Endothelial cell of umbilical vein (primary cell): ENCODE results near the gene DACT3. TPM values are rescaled to one million over a fixed set of nuclear protein-coding genes. Genes with fewer than 3 reads are reported as not detected.

ENCODE experiments used
- BruUV-seq: library from RNA; stranded (reverse); fragments of 400-500 nt; replicated peaks from 2 replicates; lab custom pipeline; 2021; lab: Mats Ljungman, UMichigan
- CTCF ChIA-PET: fragments of 300-600, 350-600 bp; sonication (Branson Sonifier 250); formaldehyde crosslinking; loops from one replicate; lab custom pipeline; 2021; ENCODE audit warnings: antibody characterized with exemption, inconsistent platforms; lab: Charles Lee
- POLR2A ChIA-PET: fragments of 300-600, 350-600 bp; sonication (Branson Sonifier 250); formaldehyde crosslinking; loops from one replicate; lab custom pipeline; 2021; ENCODE audit warnings: antibody characterized with exemption, inconsistent platforms; lab: Charles Lee
- DNase-seq: peaks from one replicate; pipeline ENCODE4 v3.0.0-alpha.2; 2011; ENCODE audit warnings: low read depth, low spot score
- FAIRE-seq: peaks from 2 replicates; lab custom pipeline; 2011; peaks lifted over from hg19 to GRCh38; lab: Jason Lieb, UNC
- H2AFZ ChIP-seq: 2 replicates; pipeline ENCODE4 v1.6.0; 2012; ENCODE audit warnings: low read depth, low read length, control low read depth, inconsistent platforms
- H3K27ac ChIP-seq: 2 replicates; pipeline ENCODE4 v1.5.1; 2011; ENCODE audit warnings: low read depth, mild to moderate bottlenecking, control low read depth, low read length, moderate library complexity; ENCODE audit not compliant: insufficient read depth
- H3K27me3 ChIP-seq, 2 experiments: 2 replicates each; pipeline versions ENCODE4 v1.6.0 to v1.6.1; 2011; ENCODE audit warnings: low read length in 2 of 2, mixed read lengths in 1 of 2; ENCODE audit not compliant: control insufficient read depth in 2 of 2, insufficient read depth in 2 of 2
- H3K36me3 ChIP-seq, 2 experiments: 2 replicates in 1 of 2; 3 replicates in 1 of 2; pipeline ENCODE4 v1.5.1; 2011; ENCODE audit warnings: low read length in 2 of 2, mild to moderate bottlenecking in 1 of 2, moderate library complexity in 1 of 2; ENCODE audit not compliant: control insufficient read depth in 2 of 2, insufficient read depth in 2 of 2; ENCODE audit errors: extremely low read depth in 1 of 2
- H3K4me1 ChIP-seq: 3 replicates; pipeline ENCODE4 v1.5.1; 2011; ENCODE audit warnings: mild to moderate bottlenecking, low read length; ENCODE audit not compliant: control insufficient read depth, insufficient read depth; ENCODE audit errors: extremely low read depth
- H3K4me2 ChIP-seq: 2 replicates; pipeline ENCODE4 v1.6.1; 2011; ENCODE audit warnings: low read length, control low read depth, mixed read lengths; ENCODE audit not compliant: insufficient read depth
- H3K4me3 ChIP-seq, 3 experiments: fragments of 200-600 bp in 1 of 3; sonication (generic), shearing (Covaris generic) in 1 of 3; replicated peaks in 1 of 3; 2 replicates each; pipeline ENCODE4 v1.5.1; 2011 to 2016; ENCODE audit warnings: control low read depth in 3 of 3, low read length in 3 of 3, mild to moderate bottlenecking in 2 of 3, inconsistent platforms in 1 of 3, low read depth in 1 of 3, moderate library complexity in 1 of 3; ENCODE audit not compliant: insufficient read depth in 1 of 3
- H3K79me2 ChIP-seq: 2 replicates; pipeline ENCODE4 v1.6.0; 2012; ENCODE audit warnings: low read length, inconsistent platforms; ENCODE audit not compliant: control insufficient read depth, insufficient read depth
- H3K9ac ChIP-seq: replicated peaks from 2 replicates; pipeline ENCODE3; 2011; ENCODE audit warnings: low read length, control low read depth; ENCODE audit not compliant: insufficient read depth; ENCODE audit errors: extremely low read depth
- H3K9me1 ChIP-seq: replicated peaks from 3 replicates; pipeline ENCODE4 v1.6.0; 2011; ENCODE audit warnings: mild to moderate bottlenecking, low read length; ENCODE audit not compliant: control insufficient read depth, insufficient read depth; ENCODE audit errors: extremely low read depth
- H3K9me3 ChIP-seq: replicated peaks from 2 replicates; pipeline ENCODE4 v1.5.1; 2012; ENCODE audit warnings: low read length, inconsistent platforms; ENCODE audit not compliant: control insufficient read depth, insufficient read depth
- H4K20me1 ChIP-seq: replicated peaks from 2 replicates; pipeline ENCODE3; 2011; ENCODE audit warnings: mild to moderate bottlenecking, low read length; ENCODE audit not compliant: control insufficient read depth, insufficient read depth; ENCODE audit errors: extremely low read depth
- CTCF ChIP-seq, 2 donors: IDR thresholded peaks; 1 replicate in 1 of 2; 2 replicates in 1 of 2; pipeline ENCODE4 v1.5.1; 2011; ENCODE audit warnings: low read length in 2 of 2, mild to moderate bottlenecking in 2 of 2, moderate library complexity in 2 of 2, control low read depth in 1 of 2, inconsistent platforms in 1 of 2, low read depth in 1 of 2; ENCODE audit not compliant: insufficient read depth in 1 of 2; ENCODE audit errors: extremely low read depth in 1 of 2
- EZH2 ChIP-seq: IDR thresholded peaks from 2 replicates; pipeline ENCODE4 v1.6.1; 2012; ENCODE audit warnings: borderline replicate concordance, low read depth, mild to moderate bottlenecking, moderate library complexity, low read length, inconsistent platforms; ENCODE audit not compliant: severe bottlenecking
- FOS ChIP-seq: IDR thresholded peaks from 2 replicates; pipeline ENCODE4 v1.6.1; 2011; ENCODE audit warnings: mild to moderate bottlenecking, low read length, moderate library complexity, borderline replicate concordance; ENCODE audit not compliant: insufficient read depth
- GATA2 ChIP-seq: IDR thresholded peaks from 2 replicates; pipeline ENCODE4 v1.7.0; 2011; ENCODE audit warnings: low read depth, mild to moderate bottlenecking, moderate library complexity, mixed read lengths, low read length; ENCODE audit not compliant: insufficient read length, insufficient read depth
- JUN ChIP-seq: IDR thresholded peaks from 2 replicates; pipeline ENCODE4 v1.6.1; 2011; ENCODE audit warnings: borderline replicate concordance, low read depth; ENCODE audit not compliant: insufficient read length, insufficient read depth
- MAX ChIP-seq: IDR thresholded peaks from 2 replicates; pipeline ENCODE4 v1.6.1; 2011; ENCODE audit not compliant: insufficient read depth, insufficient read length
- MYC ChIP-seq: IDR thresholded peaks from one replicate; pipeline ENCODE4 v1.6.1; 2011; ENCODE audit warnings: mild to moderate bottlenecking, low read depth, low read length
- POLR2A ChIP-seq: IDR thresholded peaks from 2 replicates; pipeline ENCODE4 v1.6.1; 2012; ENCODE audit warnings: low read depth, mild to moderate bottlenecking, control low read depth, low read length
- POLR2AphosphoS5 ChIP-seq: IDR thresholded peaks from 2 replicates; pipeline ENCODE4 v1.6.1; 2012; ENCODE audit warnings: low read depth, mild to moderate bottlenecking, control low read depth, low read length, moderate library complexity; ENCODE audit not compliant: insufficient read depth
- dilution Hi-C: fragments of 300-500 bp; cut with MboI; formaldehyde crosslinking; loops from one replicate; pipeline ENCODE4 v1.15.0; 2019; ENCODE audit warnings: low sequenced_read_pairs; ENCODE audit not compliant: extremely low pct_ligation_motif_present
- intact Hi-C: fragments of 100-400 bp; cut with micrococcal nuclease; formaldehyde crosslinking; loops from one replicate; pipeline ENCODE4 v1.10.0; 2022
- polyA plus RNA-seq, 4 experiments: library from polyadenylated mRNA; depleted of rRNA in 3 of 4; stranded (reverse) in 3 of 4; unstranded in 1 of 4; fragments of >200 nt; gene quantifications; 2 replicates each; pipeline versions ENCODE4 v1.2.1 to v1.2.3, GENCODE V29; 2011 to 2012; ENCODE audit warnings: missing spikeins in 1 of 4
- total RNA-seq: library from RNA; stranded (reverse); gene quantifications from 2 replicates; pipeline ENCODE4 v1.2.3, GENCODE V29; 2021

DACT3 gene
- total and polyA plus RNA-seq, 2 donors (not counting 3 experiments of a cell fraction or from before 2014, with no cell fraction given) = 0.22 to 0.76 TPM

- ChIA-PET POLR2A (no interaction called here), CTCF (interaction anchor here (1.6 kb wide), 1 partner anchor 30 kb away, joined by 5 read pairs; no protein-coding TSS in a partner anchor)
- dilution Hi-C loops (no loop called here), intact Hi-C loops (no loop called here)
- no peaks in the 10 kb centered on the region for H3K79me2 ChIP-seq
- H3K36me3 ChIP-seq = peaks cover 21 to 52% of the 10 kb centered on the region in 2 experiments
- H3K9me3 ChIP-seq = no peaks in the 10 kb centered on the region
- no peak for FAIRE-seq
- no peaks in the 10 kb centered on the region for H3K9me1 ChIP-seq
- no peak for DNase-seq
- H3K27ac ChIP-seq = no peak overlapping the region
- TF ChIP-seq POLR2AphosphoS5 = no peak
- TF ChIP-seq FOS = no peak
- TF ChIP-seq POLR2A = no peak
- TF ChIP-seq GATA2 = no peak
- no peak for TF ChIP-seq JUN
- TF ChIP-seq CTCF (IDR thresholded peaks at IDR 0.05; ENCODE audit: extremely low read depth in 1 of 2, insufficient read depth in 1 of 2, low read depth in 1 of 2, low read length in 2 of 2) = no peak
- TF ChIP-seq EZH2 = no peak
- TF ChIP-seq MAX = no peak
- TF ChIP-seq MYC = no peak
- H3K4me1 ChIP-seq = no peaks in the 10 kb centered on the region
- H3K9ac ChIP-seq = no peak overlapping the region
- no peak overlapping the region for H3K4me3 ChIP-seq
- no peak overlapping the region for H3K4me2 ChIP-seq
- H2AFZ ChIP-seq = no peak overlapping the region
- no TSS peak for BruUV-seq
- H3K27me3 ChIP-seq = no peaks in the 10 kb centered on the region
- H4K20me1 ChIP-seq = no peaks in the 10 kb centered on the region
Observed at GRCh38 chr19:46698395-46699321, 37.7 kb upstream of the DACT3 start.
